K562 (cell line): Measurements from ENCODE around the gene SNRNP70. TPM values are rescaled to one million over a fixed set of nuclear protein-coding genes. Genes with fewer than 3 reads are reported as not detected.

ENCODE experiments used
- BDP1 ChIP-seq: IDR thresholded peaks from 3 replicates; pipeline ENCODE4 v1.6.1; 2011; ENCODE audit not compliant: insufficient read length, insufficient read depth
- BMI1 ChIP-seq: fragments of 150-350 bp; IDR thresholded peaks from 2 replicates; pipeline ENCODE4 v1.6.1; 2014; ENCODE audit warnings: low read length
- CREB5 ChIP-seq: fragments of 250-450 bp; sonication (Bioruptor Pico); IDR thresholded peaks from 2 replicates; pipeline ENCODE4 v1.5.0; 2020; ENCODE audit warnings: mild to moderate bottlenecking
- DLX4 ChIP-seq: fragments of 250-450 bp; sonication (Bioruptor Pico); IDR thresholded peaks from 2 replicates; pipeline ENCODE4 v1.6.1; 2021; ENCODE audit warnings: mild to moderate bottlenecking
- FOXK2 ChIP-seq, 2 experiments: fragments of 450-650 bp; IDR thresholded peaks in 1 of 2; conservative IDR thresholded peaks in 1 of 2; 2 replicates each; pipeline ENCODE4 v1.6.1; 2016; ENCODE audit warnings: low read depth in 2 of 2, mild to moderate bottlenecking in 1 of 2
- HDAC3 ChIP-seq: fragments of 450-650 bp; IDR thresholded peaks from 2 replicates; pipeline ENCODE4 v1.6.1; 2018; ENCODE audit warnings: borderline replicate concordance, mild to moderate bottlenecking, moderate library complexity; ENCODE audit not compliant: partially characterized antibody
- HNRNPK ChIP-seq: fragments of 200-400 bp; formaldehyde crosslinking; IDR thresholded peaks from one replicate; pipeline ENCODE4 v1.6.1; 2018; ENCODE audit warnings: mild to moderate bottlenecking, low read depth, low read length; ENCODE audit not compliant: poor library complexity, severe bottlenecking
- JUND ChIP-seq, 2 experiments: IDR thresholded peaks; 2 replicates in 1 of 2; 3 replicates in 1 of 2; pipeline ENCODE4 v1.6.1; 2011; ENCODE audit warnings: borderline replicate concordance in 2 of 2, low read depth in 2 of 2, low read length in 2 of 2, improper control_type of control experiment in 1 of 2, missing biosample characterization in 1 of 2, missing genetic modification characterization in 1 of 2, missing genetic modification reagents in 1 of 2
- PHB ChIP-seq: fragments of 250-450 bp; sonication (Bioruptor Pico); IDR thresholded peaks from 2 replicates; pipeline ENCODE4 v1.5.0; 2021
- PKNOX1 ChIP-seq: fragments of 450-650 bp; IDR thresholded peaks from 2 replicates; pipeline ENCODE4 v1.6.1; 2016
- PRDM10 ChIP-seq: fragments of 450-650 bp; IDR thresholded peaks from 2 replicates; pipeline ENCODE4 v1.6.1; 2018; ENCODE audit not compliant: partially characterized antibody
- RCOR1 ChIP-seq, 2 experiments: IDR thresholded peaks; 2 replicates each; pipeline ENCODE4 v1.6.1; 2012; ENCODE audit warnings: low read depth in 2 of 2, low read length in 2 of 2, borderline replicate concordance in 1 of 2, improper control_type of control experiment in 1 of 2
- SMAD1 ChIP-seq: fragments of 150-350 bp; IDR thresholded peaks from 2 replicates; pipeline ENCODE4 v1.6.1; 2014; ENCODE audit warnings: low read length, low read depth; ENCODE audit not compliant: partially characterized antibody
- TRIM24 ChIP-seq, 2 experiments: fragments of 450-650 bp; IDR thresholded peaks; 2 replicates each; pipeline ENCODE4 v1.6.1; 2016
- ZEB2 ChIP-seq: fragments of 450-650 bp; IDR thresholded peaks from 2 replicates; pipeline ENCODE4 v1.6.1; 2016
- ZNF707 ChIP-seq: fragments of 250-450 bp; sonication (Bioruptor Pico); conservative IDR thresholded peaks from 2 replicates; pipeline ENCODE4 v1.8.0; 2022; ENCODE audit warnings: inconsistent platforms, mild to moderate bottlenecking, moderate library complexity
- polyA plus RNA-seq, 8 experiments: library from polyadenylated mRNA; depleted of rRNA in 4 of 8; stranded (reverse) in 5 of 8; unstranded in 3 of 8; fragments of >200 nt; fragmentation: Nextera tagmentation in 2 of 8; fragmentation: Illumina TruSeq in 1 of 8; extraction: Ambion mirVana in 2 of 8; extraction: Trizol in 1 of 8; gene quantifications; 2 replicates each; pipeline versions ENCODE4 v1.2.1 to v1.2.3, GENCODE V29; 2011 to 2014; ENCODE audit warnings: inconsistent platforms in 1 of 8, missing spikeins in 1 of 8
- total RNA-seq, 7 experiments: library from RNA; depleted of rRNA in 6 of 7; stranded (reverse); fragments of >200 nt in 6 of 7; fragmentation: Illumina TruSeq in 2 of 7; extraction: Trizol in 2 of 7; gene quantifications; 2 replicates each; pipeline versions ENCODE4 v1.2.1 to v1.2.3, GENCODE V29; 2011 to 2021; ENCODE audit warnings: low replicate concordance in 1 of 7

Gene SNRNP70
- total and polyA plus RNA-seq, 9 of the 15 experiments (the other 6 are each of a cell fraction or from before 2014, with no cell fraction given) = 2.8 to 496 (median 136) TPM

- TF ChIP-seq PRDM10 (peak; percentile 68), ZEB2 (no peak), HDAC3 (no peak), CREB5 (no peak), JUND (IDR thresholded peaks at IDR 0.05; ENCODE audit: borderline replicate concordance, low read depth, low read length) (no peak), JUND (tag; IDR thresholded peaks at IDR 0.05; ENCODE audit: borderline replicate concordance, low read depth, low read length) (no peak), ZNF707 (CRISPR knock-in tag) (no peak), TRIM24 (IDR thresholded peaks at IDR 0.05) (peak in 1 of 2 experiments; percentile 49; a peak in 2 of 4 replicates), PHB (peak; percentile 31; the same call in 1 of the 2 replicates), SMAD1 (peak; percentile 66), DLX4 (CRISPR knock-in tag) (no peak), PKNOX1 (peak; percentile 67; the same call in 1 of the 2 replicates), BMI1 (no peak), HNRNPK (no peak), FOXK2 (conservative IDR thresholded peaks at IDR 0.05 in 1 of 2, IDR thresholded peaks at IDR 0.05 in 1 of 2; ENCODE audit: low read depth in 2 of 2) (no peak), BDP1 (no peak), RCOR1 (IDR thresholded peaks at IDR 0.05; ENCODE audit: borderline replicate concordance in 1 of 2, low read depth in 2 of 2, low read length in 2 of 2) (no peak)
Observed at GRCh38 chr19:49157445-49158224, 72.4 kb downstream of the SNRNP70 start, which contains the start of gene TRPM4 (continued).
